SK-N-SH treated with all-trans-retinoic acid at 6 μM for 48 hours (cell line): ENCODE data around the gene RIPOR3.

Source experiments
- ATAC-seq: fragments of 200-7000 bp; cut with Tn5 transposase; 3 replicates; pipeline ENCODE4 v1.9.1; 2020; ENCODE audit warnings: mild to moderate bottlenecking, moderate library complexity
- ARNTL ChIP-seq: fragments of 450-650 bp; formaldehyde crosslinking; IDR thresholded peaks from 2 replicates; pipeline ENCODE4 v1.5.0; 2020; ENCODE audit warnings: low read depth, mild to moderate bottlenecking, moderate library complexity, borderline replicate concordance
- BACH2 ChIP-seq: fragments of 250-450 bp; sonication (Bioruptor Pico); IDR thresholded peaks from 2 replicates; pipeline ENCODE4 v1.9.0; 2021; ENCODE audit warnings: mild to moderate bottlenecking, borderline replicate concordance
- CREB5 ChIP-seq: fragments of 250-450 bp; sonication (Bioruptor Pico); IDR thresholded peaks from 2 replicates; pipeline ENCODE4 v1.5.1; 2020; ENCODE audit warnings: low read depth, mild to moderate bottlenecking, moderate library complexity
- CSDC2 ChIP-seq: fragments of 250-450 bp; sonication (Bioruptor Pico); IDR thresholded peaks from 2 replicates; pipeline ENCODE4 v1.5.0; 2020; ENCODE audit warnings: mild to moderate bottlenecking, moderate library complexity
- ESRRG ChIP-seq: fragments of 250-450 bp; sonication (Bioruptor Pico); IDR thresholded peaks from 2 replicates; pipeline ENCODE4 v1.6.1; 2021; ENCODE audit warnings: mild to moderate bottlenecking
- GLIS3 ChIP-seq: fragments of 250-450 bp; sonication (Bioruptor Pico); IDR thresholded peaks from 2 replicates; pipeline ENCODE4 v1.5.0; 2020; ENCODE audit warnings: mild to moderate bottlenecking, moderate library complexity
- ISL1 ChIP-seq: fragments of 250-450 bp; sonication (Bioruptor Pico); IDR thresholded peaks from 2 replicates; pipeline ENCODE4 v2.1.2; 2022; ENCODE audit warnings: mild to moderate bottlenecking, moderate library complexity
- OSR1 ChIP-seq: fragments of 250-450 bp; sonication (Bioruptor Pico); IDR thresholded peaks from 2 replicates; pipeline ENCODE4 v1.8.0; 2022; ENCODE audit warnings: moderate library complexity, mild to moderate bottlenecking, inconsistent platforms
- PATZ1 ChIP-seq: fragments of 250-450 bp; sonication (Bioruptor Pico); IDR thresholded peaks from 2 replicates; pipeline ENCODE4 v1.8.0; 2020; ENCODE audit warnings: mild to moderate bottlenecking, moderate library complexity, borderline replicate concordance
- POU6F1 ChIP-seq: fragments of 250-450 bp; sonication (Bioruptor Pico); IDR thresholded peaks from 2 replicates; pipeline ENCODE4 v1.8.0; 2021; ENCODE audit warnings: low read depth, mild to moderate bottlenecking, moderate library complexity, borderline replicate concordance
- PPARA ChIP-seq: fragments of 250-450 bp; sonication (Bioruptor Pico); IDR thresholded peaks from 2 replicates; pipeline ENCODE4 v1.5.0; 2020; ENCODE audit warnings: mild to moderate bottlenecking, borderline replicate concordance
- RARB ChIP-seq: fragments of 250-450 bp; sonication (Bioruptor Pico); IDR thresholded peaks from 2 replicates; pipeline ENCODE4 v1.8.0; 2021; ENCODE audit warnings: mild to moderate bottlenecking, moderate library complexity
- SNAI2 ChIP-seq: fragments of 250-450 bp; sonication (Bioruptor Pico); IDR thresholded peaks from 2 replicates; pipeline ENCODE4 v1.5.0; 2020; ENCODE audit warnings: mild to moderate bottlenecking, moderate library complexity
- TCF4 ChIP-seq: fragments of 250-450 bp; sonication (Bioruptor Pico); IDR thresholded peaks from 2 replicates; pipeline ENCODE4 v1.8.0; 2021; ENCODE audit warnings: mild to moderate bottlenecking, moderate library complexity, borderline replicate concordance
- TOX ChIP-seq: fragments of 250-450 bp; sonication (Bioruptor Pico); IDR thresholded peaks from 2 replicates; pipeline ENCODE4 v1.8.0; 2021; ENCODE audit warnings: mild to moderate bottlenecking, moderate library complexity, borderline replicate concordance
- ZC3H10 ChIP-seq: fragments of 250-450 bp; sonication (Bioruptor Pico); IDR thresholded peaks from 2 replicates; pipeline ENCODE4 v1.5.1; 2021; ENCODE audit warnings: mild to moderate bottlenecking, moderate library complexity
- ZFP30 ChIP-seq: fragments of 450-650 bp; formaldehyde crosslinking; IDR thresholded peaks from 2 replicates; pipeline ENCODE4 v1.5.0; 2022; ENCODE audit warnings: mild to moderate bottlenecking, moderate library complexity
- ZNF565 ChIP-seq: fragments of 450-650 bp; formaldehyde crosslinking; conservative IDR thresholded peaks from 2 replicates; pipeline ENCODE4 v1.5.0; 2020; ENCODE audit warnings: low read depth, mild to moderate bottlenecking, moderate library complexity
- ZNF70 ChIP-seq: fragments of 450-650 bp; formaldehyde crosslinking; IDR thresholded peaks from 2 replicates; pipeline ENCODE4 v1.5.0; 2020; ENCODE audit warnings: mild to moderate bottlenecking, moderate library complexity
- ZNF8 ChIP-seq: fragments of 450-650 bp; formaldehyde crosslinking; IDR thresholded peaks from 2 replicates; pipeline ENCODE4 v1.5.0; 2020; ENCODE audit warnings: mild to moderate bottlenecking, moderate library complexity
- TF ChIP-seq, protein P1 (sequence below): fragments of 250-450 bp; sonication (Bioruptor Pico); IDR thresholded peaks from 2 replicates; pipeline ENCODE4 v1.5.0; 2020; ENCODE audit warnings: mild to moderate bottlenecking, moderate library complexity
- TF ChIP-seq, protein P2 (sequence below): fragments of 250-450 bp; sonication (Bioruptor Pico); IDR thresholded peaks from 2 replicates; pipeline ENCODE4 v1.5.1; 2021; ENCODE audit warnings: mild to moderate bottlenecking, moderate library complexity

The RIPOR3 gene

DNA sequence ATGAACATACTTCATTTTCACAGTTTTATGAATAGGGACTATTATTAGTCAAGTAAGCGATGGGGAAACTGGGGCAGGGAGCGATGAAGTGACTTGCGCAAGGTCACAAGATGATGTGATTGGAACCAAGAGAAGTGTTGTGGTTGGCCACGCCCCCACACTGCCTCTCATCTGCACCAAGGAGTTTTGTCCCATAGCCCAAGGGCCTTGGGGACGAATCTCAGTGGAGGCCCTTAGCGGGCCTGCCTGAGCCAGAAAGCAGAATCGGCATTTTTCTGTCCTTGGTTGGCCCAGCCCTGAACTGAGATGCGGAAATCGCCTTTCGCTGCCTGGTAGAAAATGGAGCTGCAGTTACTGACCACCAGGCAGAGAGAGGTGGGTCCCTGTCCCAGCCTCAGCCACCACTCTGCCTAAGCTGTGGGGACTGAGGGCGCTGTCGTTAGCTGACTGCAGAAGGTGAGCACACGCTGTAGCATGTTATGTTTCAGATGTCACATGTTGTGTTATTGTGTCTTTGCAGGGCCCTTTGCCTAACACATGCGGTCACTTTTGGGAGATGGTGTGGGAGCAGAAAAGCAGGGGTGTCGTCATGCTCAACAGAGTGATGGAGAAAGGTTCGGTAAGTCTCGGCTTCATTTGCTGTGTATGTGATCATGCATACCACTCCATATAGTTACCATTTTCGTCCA is 123.3 kb downstream of the RIPOR3 start (continued):
- no peak for TF ChIP-seq SNAI2
- TF ChIP-seq GLIS3 (CRISPR knock-in tag), result no peak
- no peak for TF ChIP-seq RARB (CRISPR knock-in tag)
- no peak for TF ChIP-seq ARNTL
- TF ChIP-seq ZC3H10, result no peak

GRCh38 chr20:50565871-50566270 is 125.5 kb downstream of the RIPOR3 start:
- no peak for ATAC-seq
- TF ChIP-seq ZC3H10 (no peak), ZNF70 (no peak), TCF4 (no peak), CREB5 (CRISPR knock-in tag) (no peak), ISL1 (CRISPR knock-in tag) (no peak), PPARA (no peak), ESRRG (CRISPR knock-in tag) (no peak), ZNF565 (no peak), ARNTL (no peak), POU6F1 (CRISPR knock-in tag) (no peak), OSR1 (no peak), BACH2 (CRISPR knock-in tag) (no peak), SNAI2 (no peak), TOX (CRISPR knock-in tag) (no peak), GLIS3 (CRISPR knock-in tag) (no peak), ZNF8 (no peak), CSDC2 (no peak), PATZ1 (no peak)
- TF ChIP-seq, protein P1, sequence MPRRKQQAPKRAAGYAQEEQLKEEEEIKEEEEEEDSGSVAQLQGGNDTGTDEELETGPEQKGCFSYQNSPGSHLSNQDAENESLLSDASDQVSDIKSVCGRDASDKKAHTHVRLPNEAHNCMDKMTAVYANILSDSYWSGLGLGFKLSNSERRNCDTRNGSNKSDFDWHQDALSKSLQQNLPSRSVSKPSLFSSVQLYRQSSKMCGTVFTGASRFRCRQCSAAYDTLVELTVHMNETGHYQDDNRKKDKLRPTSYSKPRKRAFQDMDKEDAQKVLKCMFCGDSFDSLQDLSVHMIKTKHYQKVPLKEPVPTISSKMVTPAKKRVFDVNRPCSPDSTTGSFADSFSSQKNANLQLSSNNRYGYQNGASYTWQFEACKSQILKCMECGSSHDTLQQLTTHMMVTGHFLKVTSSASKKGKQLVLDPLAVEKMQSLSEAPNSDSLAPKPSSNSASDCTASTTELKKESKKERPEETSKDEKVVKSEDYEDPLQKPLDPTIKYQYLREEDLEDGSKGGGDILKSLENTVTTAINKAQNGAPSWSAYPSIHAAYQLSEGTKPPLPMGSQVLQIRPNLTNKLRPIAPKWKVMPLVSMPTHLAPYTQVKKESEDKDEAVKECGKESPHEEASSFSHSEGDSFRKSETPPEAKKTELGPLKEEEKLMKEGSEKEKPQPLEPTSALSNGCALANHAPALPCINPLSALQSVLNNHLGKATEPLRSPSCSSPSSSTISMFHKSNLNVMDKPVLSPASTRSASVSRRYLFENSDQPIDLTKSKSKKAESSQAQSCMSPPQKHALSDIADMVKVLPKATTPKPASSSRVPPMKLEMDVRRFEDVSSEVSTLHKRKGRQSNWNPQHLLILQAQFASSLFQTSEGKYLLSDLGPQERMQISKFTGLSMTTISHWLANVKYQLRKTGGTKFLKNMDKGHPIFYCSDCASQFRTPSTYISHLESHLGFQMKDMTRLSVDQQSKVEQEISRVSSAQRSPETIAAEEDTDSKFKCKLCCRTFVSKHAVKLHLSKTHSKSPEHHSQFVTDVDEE (CRISPR knock-in tag), result no peak

DNA sequence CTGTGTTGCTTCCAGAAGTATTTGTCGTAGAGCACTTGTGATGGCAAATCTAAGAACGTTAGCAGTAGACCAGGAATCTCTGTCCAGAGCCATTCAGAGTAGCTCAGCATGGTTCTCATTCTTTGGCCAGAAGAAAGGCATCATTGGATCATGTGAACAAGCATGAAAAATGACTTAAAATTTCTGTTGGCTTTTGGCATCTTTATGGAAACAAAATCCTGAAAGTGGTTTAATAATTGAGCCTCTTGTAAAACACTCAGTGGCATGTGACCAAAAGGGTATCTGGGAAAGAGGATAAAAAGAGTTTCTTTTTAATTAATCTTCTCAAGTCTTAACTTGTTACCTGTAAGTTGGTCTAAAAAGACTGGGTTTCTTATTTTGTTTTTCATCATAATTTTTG is 126.0 kb downstream of the RIPOR3 start:
- no peak for ATAC-seq
- no peak for TF ChIP-seq ZC3H10
- no peak for TF ChIP-seq ZNF565
- TF ChIP-seq ZFP30, result no peak
- no peak for TF ChIP-seq ZNF8
- TF ChIP-seq POU6F1 (CRISPR knock-in tag), result no peak
- TF ChIP-seq TCF4, result no peak
- TF ChIP-seq, protein P2, sequence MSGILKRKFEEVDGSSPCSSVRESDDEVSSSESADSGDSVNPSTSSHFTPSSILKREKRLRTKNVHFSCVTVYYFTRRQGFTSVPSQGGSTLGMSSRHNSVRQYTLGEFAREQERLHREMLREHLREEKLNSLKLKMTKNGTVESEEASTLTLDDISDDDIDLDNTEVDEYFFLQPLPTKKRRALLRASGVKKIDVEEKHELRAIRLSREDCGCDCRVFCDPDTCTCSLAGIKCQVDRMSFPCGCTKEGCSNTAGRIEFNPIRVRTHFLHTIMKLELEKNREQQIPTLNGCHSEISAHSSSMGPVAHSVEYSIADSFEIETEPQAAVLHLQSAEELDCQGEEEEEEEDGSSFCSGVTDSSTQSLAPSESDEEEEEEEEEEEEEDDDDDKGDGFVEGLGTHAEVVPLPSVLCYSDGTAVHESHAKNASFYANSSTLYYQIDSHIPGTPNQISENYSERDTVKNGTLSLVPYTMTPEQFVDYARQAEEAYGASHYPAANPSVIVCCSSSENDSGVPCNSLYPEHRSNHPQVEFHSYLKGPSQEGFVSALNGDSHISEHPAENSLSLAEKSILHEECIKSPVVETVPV, result no peak
- TF ChIP-seq, protein P1 (CRISPR knock-in tag), result no peak
- no peak for TF ChIP-seq SNAI2
- TF ChIP-seq RARB (CRISPR knock-in tag), result no peak
- no peak for TF ChIP-seq PPARA
- no peak for TF ChIP-seq PATZ1
